ENCODE results near the gene NRXN2. TPM values are rescaled to one million over a fixed set of nuclear protein-coding genes. Genes with fewer than 3 reads are reported as not detected.

The NRXN2 gene
- total and polyA plus RNA-seq, 10 of the 15 experiments (the other 5 are each of a cell fraction or from before 2014, with no cell fraction given): 0.03 to 1.4 (median 0.23) TPM

DNA sequence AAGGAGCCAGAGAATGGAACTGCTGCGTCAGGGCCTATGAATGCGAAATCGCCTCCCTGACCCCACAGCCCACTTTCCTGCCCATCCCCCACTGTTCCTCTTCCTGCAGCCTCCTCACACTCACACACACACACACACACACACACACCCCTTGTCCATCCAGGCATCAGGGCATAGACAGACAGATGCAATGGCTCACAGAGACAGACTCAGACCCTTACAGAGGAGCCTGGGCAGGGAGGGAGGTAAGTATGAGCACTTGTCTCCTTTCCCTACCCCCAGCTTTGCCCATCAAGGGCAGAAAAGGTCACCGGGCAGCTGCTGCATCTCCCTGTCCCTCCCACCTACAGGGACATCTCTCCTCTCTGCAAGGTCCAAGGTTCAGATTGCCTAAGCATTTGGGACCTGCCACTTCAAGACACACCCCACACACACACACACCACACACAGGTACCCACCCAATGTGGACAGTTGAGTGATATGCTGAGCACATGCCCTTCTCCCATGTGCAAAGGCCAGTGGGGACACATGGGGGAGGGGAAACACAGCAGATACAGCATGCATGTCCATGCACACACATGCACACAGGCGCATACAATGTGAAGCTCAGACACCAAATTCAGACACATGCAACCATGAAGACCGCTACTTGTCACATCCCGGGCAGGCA, 2.0 kb upstream of the NRXN2 start (continued):
- TF ChIP-seq, protein P1, sequence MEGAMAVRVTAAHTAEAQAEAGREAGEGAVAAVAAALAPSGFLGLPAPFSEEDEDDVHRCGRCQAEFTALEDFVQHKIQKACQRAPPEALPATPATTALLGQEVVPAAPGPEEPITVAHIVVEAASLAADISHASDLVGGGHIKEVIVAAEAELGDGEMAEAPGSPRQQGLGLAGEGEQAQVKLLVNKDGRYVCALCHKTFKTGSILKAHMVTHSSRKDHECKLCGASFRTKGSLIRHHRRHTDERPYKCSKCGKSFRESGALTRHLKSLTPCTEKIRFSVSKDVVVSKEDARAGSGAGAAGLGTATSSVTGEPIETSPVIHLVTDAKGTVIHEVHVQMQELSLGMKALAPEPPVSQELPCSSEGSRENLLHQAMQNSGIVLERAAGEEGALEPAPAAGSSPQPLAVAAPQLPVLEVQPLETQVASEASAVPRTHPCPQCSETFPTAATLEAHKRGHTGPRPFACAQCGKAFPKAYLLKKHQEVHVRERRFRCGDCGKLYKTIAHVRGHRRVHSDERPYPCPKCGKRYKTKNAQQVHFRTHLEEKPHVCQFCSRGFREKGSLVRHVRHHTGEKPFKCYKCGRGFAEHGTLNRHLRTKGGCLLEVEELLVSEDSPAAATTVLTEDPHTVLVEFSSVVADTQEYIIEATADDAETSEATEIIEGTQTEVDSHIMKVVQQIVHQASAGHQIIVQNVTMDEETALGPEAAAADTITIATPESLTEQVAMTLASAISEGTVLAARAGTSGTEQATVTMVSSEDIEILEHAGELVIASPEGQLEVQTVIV (IDR thresholded peaks at IDR 0.05; ENCODE audit: borderline replicate concordance, partially characterized antibody): no peak
- no peak for TF ChIP-seq WRNIP1 (IDR thresholded peaks at IDR 0.05; ENCODE audit: borderline replicate concordance, low read depth, low read length)
- no peak for TF ChIP-seq KLF5 (IDR thresholded peaks at IDR 0.05; ENCODE audit: partially characterized antibody)
- TF ChIP-seq ZNF217 (IDR thresholded peaks at IDR 0.05): no peak
- TF ChIP-seq, protein P2, sequence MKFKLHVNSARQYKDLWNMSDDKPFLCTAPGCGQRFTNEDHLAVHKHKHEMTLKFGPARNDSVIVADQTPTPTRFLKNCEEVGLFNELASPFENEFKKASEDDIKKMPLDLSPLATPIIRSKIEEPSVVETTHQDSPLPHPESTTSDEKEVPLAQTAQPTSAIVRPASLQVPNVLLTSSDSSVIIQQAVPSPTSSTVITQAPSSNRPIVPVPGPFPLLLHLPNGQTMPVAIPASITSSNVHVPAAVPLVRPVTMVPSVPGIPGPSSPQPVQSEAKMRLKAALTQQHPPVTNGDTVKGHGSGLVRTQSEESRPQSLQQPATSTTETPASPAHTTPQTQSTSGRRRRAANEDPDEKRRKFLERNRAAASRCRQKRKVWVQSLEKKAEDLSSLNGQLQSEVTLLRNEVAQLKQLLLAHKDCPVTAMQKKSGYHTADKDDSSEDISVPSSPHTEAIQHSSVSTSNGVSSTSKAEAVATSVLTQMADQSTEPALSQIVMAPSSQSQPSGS (IDR thresholded peaks at IDR 0.05; ENCODE audit: low read length): no peak
- TF ChIP-seq, protein P3, sequence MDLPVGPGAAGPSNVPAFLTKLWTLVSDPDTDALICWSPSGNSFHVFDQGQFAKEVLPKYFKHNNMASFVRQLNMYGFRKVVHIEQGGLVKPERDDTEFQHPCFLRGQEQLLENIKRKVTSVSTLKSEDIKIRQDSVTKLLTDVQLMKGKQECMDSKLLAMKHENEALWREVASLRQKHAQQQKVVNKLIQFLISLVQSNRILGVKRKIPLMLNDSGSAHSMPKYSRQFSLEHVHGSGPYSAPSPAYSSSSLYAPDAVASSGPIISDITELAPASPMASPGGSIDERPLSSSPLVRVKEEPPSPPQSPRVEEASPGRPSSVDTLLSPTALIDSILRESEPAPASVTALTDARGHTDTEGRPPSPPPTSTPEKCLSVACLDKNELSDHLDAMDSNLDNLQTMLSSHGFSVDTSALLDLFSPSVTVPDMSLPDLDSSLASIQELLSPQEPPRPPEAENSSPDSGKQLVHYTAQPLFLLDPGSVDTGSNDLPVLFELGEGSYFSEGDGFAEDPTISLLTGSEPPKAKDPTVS (IDR thresholded peaks at IDR 0.05; ENCODE audit: low read depth, low read length): no peak
- TF ChIP-seq RCOR1 (conservative IDR thresholded peaks at IDR 0.05; ENCODE audit: low read depth, low read length): no peak
- no peak for TF ChIP-seq E2F4 (IDR thresholded peaks at IDR 0.05; ENCODE audit: low read depth, low read length)
- TF ChIP-seq ZNF384 (IDR thresholded peaks at IDR 0.05; ENCODE audit: borderline replicate concordance, low read depth, low read length): no peak
